Measurements from ENCODE around the gene PTPN2. TPM values are rescaled to one million over a fixed set of nuclear protein-coding genes. Genes with fewer than 3 reads are reported as not detected.

PTPN2 gene
- total and polyA plus RNA-seq, 9 of the 15 experiments (the other 6 are each of a cell fraction or from before 2014, with no cell fraction given), result 36.6 to 66.4 (median 43.8) TPM

DNA sequence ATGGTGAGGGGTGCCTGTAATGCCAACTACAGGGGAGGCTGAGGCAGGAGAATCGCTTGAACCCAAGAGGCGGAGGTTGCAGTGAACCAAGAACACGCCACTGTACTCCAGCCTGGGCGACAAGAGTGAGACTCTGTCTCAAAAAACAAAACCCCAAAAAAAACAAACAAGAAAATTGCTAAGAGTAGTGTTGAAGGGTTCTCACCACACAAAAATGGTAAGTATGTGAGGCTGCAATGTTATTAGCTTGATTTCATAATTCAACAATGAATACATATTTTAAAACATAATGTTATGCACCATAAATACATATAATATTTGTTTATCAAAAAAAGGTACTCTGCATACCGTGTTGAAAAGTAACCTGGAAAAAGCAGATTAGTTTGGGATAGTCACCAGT lies 135.4 kb downstream of the PTPN2 start:
- Histone ChIP-seq H3K27me3 (ENCODE audit: control insufficient read depth in 2 of 2, insufficient read depth in 2 of 2, low read length in 2 of 2) (no peaks in the 10 kb centered on the region), H3K9ac (ENCODE audit: insufficient read depth in 1 of 2, low read depth in 2 of 2, low read length in 2 of 2) (no peak overlapping the region), H3K36me3 (ENCODE audit: control insufficient read depth, insufficient read depth, low read length) (no peaks in the 10 kb centered on the region), H3K79me2 (ENCODE audit: control insufficient read depth, insufficient read depth, low read length) (no peaks in the 10 kb centered on the region), H3K4me2 (ENCODE audit: insufficient read depth, low read length) (no peak overlapping the region), H3K9me1 (ENCODE audit: control insufficient read depth, insufficient read depth, low read length) (no peaks in the 10 kb centered on the region), H3K4me3 (no peak overlapping the region), H3K27ac (ENCODE audit: extremely low read depth, low read depth, low read length) (no peak overlapping the region), H4K20me1 (replicated peaks; ENCODE audit: control insufficient read depth, insufficient read depth, low read length) (no peaks in the 10 kb centered on the region), H2AFZ (ENCODE audit: low read depth, low read length) (peak overlapping the region; percentile 48; the same call in 1 of the 2 replicates), H3K9me3 (replicated peaks; ENCODE audit: control insufficient read depth, insufficient read depth, low read depth, low read length) (no peaks in the 10 kb centered on the region), H3K4me1 (replicated peaks in 1 of 2; ENCODE audit: control insufficient read depth in 2 of 2, insufficient read depth in 2 of 2, low read length in 2 of 2) (peaks cover 0 to 7% of the 10 kb centered on the region in 2 experiments; a peak in 2 of 5 replicates)
- TF ChIP-seq, protein P1, sequence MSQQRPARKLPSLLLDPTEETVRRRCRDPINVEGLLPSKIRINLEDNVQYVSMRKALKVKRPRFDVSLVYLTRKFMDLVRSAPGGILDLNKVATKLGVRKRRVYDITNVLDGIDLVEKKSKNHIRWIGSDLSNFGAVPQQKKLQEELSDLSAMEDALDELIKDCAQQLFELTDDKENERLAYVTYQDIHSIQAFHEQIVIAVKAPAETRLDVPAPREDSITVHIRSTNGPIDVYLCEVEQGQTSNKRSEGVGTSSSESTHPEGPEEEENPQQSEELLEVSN (IDR thresholded peaks at IDR 0.05; ENCODE audit: borderline replicate concordance in 1 of 2, extremely low read depth in 1 of 2, insufficient read depth in 1 of 2, insufficient read length in 1 of 2, low read depth in 1 of 2, low read length in 1 of 2, poor library complexity in 1 of 2, severe bottlenecking in 1 of 2), result no peak
- TF ChIP-seq TAL1 (IDR thresholded peaks at IDR 0.05), result no peak
- no peak for FAIRE-seq
- no peak for ATAC-seq
- WGBS (ENCODE audit: insufficient coverage, low coverage, missing lambda C conversion rate), result 42% methylated on average over 5 of the region's 5 CpGs
- in situ Hi-C loops (cut with MboI) (loop anchor here (5.0 kb wide), 1 partner anchor 184 kb away; no protein-coding TSS in a partner anchor), intact Hi-C loops (cut with micrococcal nuclease) (no loop called here)
- BruUV-seq (replicated peaks), result no TSS peak
- CTCF ChIA-PET (ENCODE audit: low intra/inter-chr PET ratio), result no interaction called here
- no peak for DNase-seq (ENCODE audit: extremely low read depth in 1 of 4, low spot score in 3 of 4)
- POLR2A ChIA-PET, result interaction anchor here (1.8 kb wide), 1 partner anchor 18 kb away, joined by 6 read pairs; no protein-coding TSS in a partner anchor

Measured in K562 (cell line).